NCI-H226 (cell line): ENCODE data around the gene DXO.
"Not testable (repeated sequence)": the region's sequence is repeated elsewhere in the genome, so short reads cannot be mapped to it uniquely, and the experiment has no call there.

Experiments
- DNase-seq: peaks from one replicate; pipeline ENCODE4 v3.0.0-alpha.2; 2015

DXO gene

GRCh38 chr6:31954511-31954910 lies 17.4 kb downstream of the DXO start:
- DNase-seq: no peak

DNA sequence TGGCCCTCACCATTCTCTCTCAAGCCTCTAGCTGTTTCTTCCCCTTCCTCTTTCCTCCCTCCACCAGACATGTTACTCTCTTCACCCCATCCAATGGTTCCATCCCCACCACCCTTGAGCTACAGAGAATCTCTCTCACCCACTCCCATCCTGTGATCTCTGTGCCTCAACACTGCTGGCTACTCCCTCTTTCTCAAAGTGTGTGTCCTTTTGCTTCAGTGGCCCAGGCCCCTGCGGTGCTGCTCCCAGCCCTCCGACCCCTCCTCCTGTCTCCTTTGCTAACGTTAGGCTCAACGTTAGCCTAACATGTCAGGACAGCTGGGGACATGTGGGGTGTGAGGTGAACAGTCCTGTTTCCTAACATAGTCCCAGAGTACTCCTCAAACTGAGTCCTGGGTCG lies 19.0 kb downstream of the DXO start:
- DNase-seq: no peak

- DNase-seq: peak; percentile 46
Measured at GRCh38 chr6:31952140-31952805, 19.7 kb downstream of the DXO start.

DNA sequence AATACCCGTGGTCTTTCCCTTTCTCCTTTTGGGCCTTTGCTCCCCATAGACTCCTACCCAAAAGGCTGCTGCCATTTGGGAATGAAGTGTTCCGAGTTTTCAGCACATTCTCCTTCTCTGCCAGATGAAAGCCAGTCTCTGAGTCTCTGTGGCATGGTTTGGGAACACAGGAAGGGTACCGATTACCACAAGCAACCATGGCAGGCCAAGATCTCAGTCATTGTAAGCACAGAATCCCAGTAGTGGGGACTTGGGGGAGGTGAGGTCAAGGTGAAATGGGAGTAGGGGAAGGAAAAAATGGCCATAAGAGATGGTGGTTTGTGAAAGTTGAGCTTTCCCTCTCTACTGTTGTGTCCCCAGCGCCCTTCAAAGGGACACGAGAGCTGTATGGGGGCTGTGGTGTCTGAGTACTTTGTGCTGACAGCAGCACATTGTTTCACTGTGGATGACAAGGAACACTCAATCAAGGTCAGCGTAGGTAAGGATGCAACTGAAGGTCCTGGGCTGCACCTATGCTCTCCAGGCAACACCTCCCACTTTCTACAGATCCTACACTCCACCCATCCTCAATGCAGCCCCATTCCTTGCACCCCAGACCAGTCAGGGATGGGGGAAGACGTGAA lies 21.9 kb downstream of the DXO start:
- no peak for DNase-seq

GRCh38 chr6:31948753-31949413 lies 23.1 kb downstream of the DXO start:
- DNase-seq: no peak

GRCh38 chr6:31948306-31948705 lies 23.6 kb downstream of the DXO start:
- no peak for DNase-seq

DNA sequence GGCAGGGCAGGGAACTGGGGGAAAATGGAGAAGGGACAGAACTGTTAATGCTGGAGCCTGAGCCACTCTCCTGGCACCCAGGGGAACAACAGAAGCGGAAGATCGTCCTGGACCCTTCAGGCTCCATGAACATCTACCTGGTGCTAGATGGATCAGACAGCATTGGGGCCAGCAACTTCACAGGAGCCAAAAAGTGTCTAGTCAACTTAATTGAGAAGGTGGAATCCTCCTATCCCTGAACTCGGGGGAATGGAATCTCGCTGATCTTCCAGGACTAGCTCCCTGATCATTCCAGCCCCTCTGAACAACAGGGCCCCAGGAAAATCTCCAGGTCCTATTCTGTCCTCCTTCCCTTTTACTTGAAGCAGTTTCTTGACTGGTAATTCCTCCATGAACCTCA lies 24.1 kb downstream of the DXO start:
- DNase-seq: no peak

GRCh38 chr6:31947070-31947675 lies 24.8 kb downstream of the DXO start:
- no peak for DNase-seq

DNA sequence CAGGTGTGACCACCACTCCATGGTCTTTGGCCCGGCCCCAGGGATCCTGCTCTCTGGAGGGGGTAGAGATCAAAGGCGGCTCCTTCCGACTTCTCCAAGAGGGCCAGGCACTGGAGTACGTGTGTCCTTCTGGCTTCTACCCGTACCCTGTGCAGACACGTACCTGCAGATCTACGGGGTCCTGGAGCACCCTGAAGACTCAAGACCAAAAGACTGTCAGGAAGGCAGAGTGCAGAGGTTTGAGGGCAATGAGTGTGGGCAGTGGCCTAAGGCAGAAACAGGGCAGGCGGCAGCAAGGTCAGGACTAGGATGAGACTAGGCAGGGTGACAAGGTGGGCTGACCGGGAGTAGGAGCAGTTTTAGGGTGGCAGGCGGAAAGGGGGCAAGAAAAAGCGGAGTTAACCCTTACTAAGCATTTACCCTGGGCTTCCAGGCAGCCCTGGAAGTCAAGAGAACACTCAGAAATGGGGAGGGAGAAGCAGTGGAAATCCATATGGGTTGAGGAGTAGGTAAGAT lies 25.5 kb downstream of the DXO start:
- DNase-seq: no peak

GRCh38 chr6:31945507-31946369 lies 26.2 kb downstream of the DXO start, which contains the start of gene CFB:
TSS of gene CFB (plus strand) at chr6:31946095. CDS start at chr6:31946222, 127 bp downstream.
- peak; percentile 93 for DNase-seq

GRCh38 chr6:31945154-31945506 lies 26.8 kb downstream of the DXO start:
- no peak for DNase-seq

GRCh38 chr6:31943742-31944141 lies 28.2 kb downstream of the DXO start:
- DNase-seq: no peak

- no peak for DNase-seq
Measured at GRCh38 chr6:31940256-31940664, 31.7 kb downstream of the DXO start.

DNA sequence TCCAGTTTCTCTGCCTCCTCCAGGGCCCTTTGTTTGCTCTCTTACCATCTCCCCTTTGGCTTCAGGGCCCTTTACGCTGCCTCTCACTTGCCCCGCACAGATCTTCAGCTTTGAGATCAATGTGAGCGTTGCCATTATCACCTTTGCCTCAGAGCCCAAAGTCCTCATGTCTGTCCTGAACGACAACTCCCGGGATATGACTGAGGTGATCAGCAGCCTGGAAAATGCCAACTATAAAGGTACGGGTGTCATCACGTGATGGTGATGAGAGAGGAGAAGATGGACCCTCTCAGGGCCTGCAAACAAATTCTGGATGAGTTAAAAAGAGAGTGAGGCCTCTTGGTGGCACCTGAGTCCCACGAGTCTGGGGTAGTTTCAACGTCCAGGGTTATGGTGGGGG lies 36.1 kb downstream of the DXO start:
- no peak for DNase-seq

- DNase-seq: no peak
Measured at GRCh38 chr6:31935021-31935420, 36.9 kb downstream of the DXO start.

DNA sequence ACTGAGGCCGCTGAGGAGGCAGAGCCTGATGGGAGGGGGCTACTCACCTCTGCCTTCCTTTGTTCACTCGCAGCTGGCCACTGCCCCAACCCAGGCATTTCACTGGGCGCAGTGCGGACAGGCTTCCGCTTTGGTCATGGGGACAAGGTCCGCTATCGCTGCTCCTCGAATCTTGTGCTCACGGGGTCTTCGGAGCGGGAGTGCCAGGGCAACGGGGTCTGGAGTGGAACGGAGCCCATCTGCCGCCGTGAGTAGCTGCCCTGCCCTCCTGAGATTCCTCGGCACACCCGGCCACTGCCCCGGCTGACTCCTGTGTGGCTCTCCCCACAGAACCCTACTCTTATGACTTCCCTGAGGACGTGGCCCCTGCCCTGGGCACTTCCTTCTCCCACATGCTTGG lies 38.4 kb downstream of the DXO start:
- DNase-seq: no peak

DNA sequence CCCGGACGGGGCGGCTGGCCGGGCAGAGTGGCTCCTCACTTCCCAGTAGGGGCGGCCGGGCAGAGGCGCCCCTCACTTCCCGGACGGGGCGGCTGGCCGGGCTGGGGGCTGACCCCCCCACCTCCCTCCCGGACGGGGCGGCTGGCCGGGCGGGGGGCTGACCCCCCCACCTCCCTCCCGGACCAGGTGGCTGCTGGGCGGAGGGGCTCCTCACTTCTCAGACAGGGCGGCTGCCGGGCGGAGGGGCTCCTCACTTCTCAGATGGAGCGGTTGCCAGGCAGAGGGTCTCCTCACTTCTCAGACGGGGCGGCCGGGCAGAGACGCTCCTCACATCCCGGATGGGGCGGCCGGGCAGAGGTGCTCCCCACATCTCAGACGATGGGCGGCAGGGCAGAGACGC lies 39.8 kb downstream of the DXO start:
- not testable (repeated sequence) for DNase-seq

DNA sequence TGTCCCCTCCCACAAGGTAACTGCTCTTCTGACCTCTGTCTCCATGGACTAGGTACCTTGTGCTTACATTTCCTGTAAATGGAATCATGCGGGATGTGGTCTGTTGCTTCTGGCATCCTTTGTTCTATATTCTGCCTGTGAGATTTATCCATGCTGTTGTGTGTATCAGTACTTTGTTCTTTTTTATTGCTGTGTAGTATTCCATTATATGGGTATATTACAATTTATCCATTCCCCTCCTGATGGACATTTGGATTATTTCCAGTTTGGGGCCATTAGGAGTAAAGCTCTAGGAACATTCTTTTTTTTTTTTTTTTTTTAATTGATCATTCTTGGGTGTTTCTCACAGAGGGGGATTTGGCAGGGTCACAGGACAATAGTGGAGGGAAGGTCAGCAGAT lies 41.0 kb downstream of the DXO start:
- DNase-seq: no peak

DNA sequence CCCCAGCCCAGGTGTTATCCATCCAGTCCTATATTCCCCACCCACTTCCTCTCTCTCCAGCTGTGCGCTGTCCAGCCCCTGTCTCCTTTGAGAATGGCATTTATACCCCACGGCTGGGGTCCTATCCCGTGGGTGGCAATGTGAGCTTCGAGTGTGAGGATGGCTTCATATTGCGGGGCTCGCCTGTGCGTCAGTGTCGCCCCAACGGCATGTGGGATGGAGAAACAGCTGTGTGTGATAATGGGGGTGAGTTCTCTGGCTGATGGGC lies 43.3 kb downstream of the DXO start:
- DNase-seq: no peak

- no peak for DNase-seq
Measured at GRCh38 chr6:31927863-31928671, 43.9 kb downstream of the DXO start.

- no peak for DNase-seq
Measured at GRCh38 chr6:31927242-31927862, 44.6 kb downstream of the DXO start, which contains the start of gene C2. TSS of gene C2 (plus strand) at chr6:31927717. CDS start at chr6:31927753, 36 bp downstream.

DNA sequence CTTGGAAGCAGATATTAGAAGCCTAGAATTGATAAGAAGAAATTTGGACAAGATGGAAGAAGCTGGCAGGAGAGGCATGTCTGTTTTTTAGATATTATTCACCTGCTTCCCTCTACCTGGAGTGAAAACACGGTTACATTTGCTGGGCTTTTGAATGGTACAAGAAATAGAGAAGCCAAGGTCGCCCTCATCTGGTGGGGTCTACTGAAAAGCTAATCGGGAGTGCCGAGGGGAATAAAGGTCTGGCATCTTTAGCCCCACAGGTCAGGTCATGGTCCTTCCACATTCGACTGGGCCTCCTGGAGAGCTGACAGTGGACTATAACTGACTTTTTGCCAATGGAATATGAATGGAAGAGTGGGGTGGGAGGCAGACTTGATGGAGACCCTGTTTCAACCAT lies 49.0 kb downstream of the DXO start:
- no peak for DNase-seq
